Activated T-cell treated with anti-CD3 and anti-CD28 coated beads, Interleukin-2, amount 50 U/mL, for 4 hours (primary cell): ENCODE measurements around the gene EYS. TPM values are rescaled to one million over a fixed set of nuclear protein-coding genes. Genes with fewer than 3 reads are reported as not detected.

Experiments
- ATAC-seq, 2 donors: fragments of 200-7000 bp; cut with Tn5 transposase; one replicate each; pipeline ENCODE4 v1.10.0; 2021
- DNase-seq: peaks from one replicate; pipeline ENCODE4 v3.0.0-alpha.2; 2020
- H3K27me3 Mint-ChIP-seq: one replicate; pipeline ENCODE4 v1.8.0; 2021; ENCODE audit warnings: low read depth, mixed read lengths
- H3K36me3 Mint-ChIP-seq: one replicate; pipeline ENCODE4 v1.8.0; 2022; ENCODE audit warnings: mixed read lengths; ENCODE audit not compliant: insufficient read depth
- H3K4me1 Mint-ChIP-seq: one replicate; pipeline ENCODE4 v1.8.0; 2021; ENCODE audit warnings: low read depth, mixed read lengths
- H3K4me3 Mint-ChIP-seq: one replicate; pipeline ENCODE4 v1.8.0; 2021; ENCODE audit warnings: mild to moderate bottlenecking, moderate library complexity, mixed read lengths
- H3K9me3 Mint-ChIP-seq: one replicate; pipeline ENCODE4 v1.8.0; 2021; ENCODE audit warnings: mixed read lengths
- total RNA-seq, 3 donors: library from RNA; stranded (reverse); gene quantifications; one replicate each; pipeline ENCODE4 v1.2.1, GENCODE V29; 2021

EYS gene
- total RNA-seq, 3 donors from 2014 or later = not detected

- no peak for DNase-seq
- Mint-ChIP-seq H3K36me3 (no peaks in the 10 kb centered on the region), H3K9me3 (peaks cover 16% of the 10 kb centered on the region), H3K4me1 (no peaks in the 10 kb centered on the region), H3K27me3 (no peaks in the 10 kb centered on the region), H3K4me3 (no peak overlapping the region)
- ATAC-seq = no peak
These were observed 1469.0 kb downstream of the EYS start for GRCh38 chr6:64238071-64238470.

- H3K4me3 Mint-ChIP-seq = no peak overlapping the region
- no peak for ATAC-seq
- H3K4me1 Mint-ChIP-seq = no peaks in the 10 kb centered on the region
- H3K36me3 Mint-ChIP-seq = no peaks in the 10 kb centered on the region
- DNase-seq = no peak
- peaks cover 8% of the 10 kb centered on the region for H3K9me3 Mint-ChIP-seq
- no peaks in the 10 kb centered on the region for H3K27me3 Mint-ChIP-seq
These were observed 1473.3 kb downstream of the EYS start for GRCh38 chr6:64233746-64234145.

- H3K27me3 Mint-ChIP-seq = no peaks in the 10 kb centered on the region
- no peaks in the 10 kb centered on the region for H3K36me3 Mint-ChIP-seq
- DNase-seq (no peak), ATAC-seq (no peak)
- peaks cover 7% of the 10 kb centered on the region for H3K9me3 Mint-ChIP-seq
- no peak overlapping the region for H3K4me3 Mint-ChIP-seq
- H3K4me1 Mint-ChIP-seq = no peaks in the 10 kb centered on the region
These were observed 1475.1 kb downstream of the EYS start for GRCh38 chr6:64231928-64232327.

- DNase-seq (no peak), ATAC-seq (no peak)
- H3K36me3 Mint-ChIP-seq = no peaks in the 10 kb centered on the region
- no peaks in the 10 kb centered on the region for H3K27me3 Mint-ChIP-seq
- H3K4me3 Mint-ChIP-seq = no peak overlapping the region
- H3K4me1 Mint-ChIP-seq = no peaks in the 10 kb centered on the region
- peaks cover 4% of the 10 kb centered on the region for H3K9me3 Mint-ChIP-seq
These were observed 1476.5 kb downstream of the EYS start for GRCh38 chr6:64230530-64230929.

- Mint-ChIP-seq H3K27me3 (no peaks in the 10 kb centered on the region), H3K36me3 (no peaks in the 10 kb centered on the region), H3K9me3 (peaks cover 4% of the 10 kb centered on the region), H3K4me3 (no peak overlapping the region), H3K4me1 (no peaks in the 10 kb centered on the region)
- ATAC-seq (no peak), DNase-seq (no peak)
These were observed 1479.2 kb downstream of the EYS start for GRCh38 chr6:64227863-64228262.

- DNase-seq = no peak
- no peak overlapping the region for H3K4me3 Mint-ChIP-seq
- ATAC-seq = no peak
- no peaks in the 10 kb centered on the region for H3K36me3 Mint-ChIP-seq
- no peaks in the 10 kb centered on the region for H3K27me3 Mint-ChIP-seq
- peaks cover 4% of the 10 kb centered on the region for H3K9me3 Mint-ChIP-seq
- H3K4me1 Mint-ChIP-seq = no peaks in the 10 kb centered on the region
These were observed 1481.5 kb downstream of the EYS start for GRCh38 chr6:64225503-64225902.

GRCh38 chr6:64224819-64225218 is 1482.2 kb downstream of the EYS start:
- Mint-ChIP-seq H3K4me3 (no peak overlapping the region), H3K9me3 (peaks cover 4% of the 10 kb centered on the region), H3K36me3 (no peaks in the 10 kb centered on the region), H3K4me1 (no peaks in the 10 kb centered on the region), H3K27me3 (no peaks in the 10 kb centered on the region)
- DNase-seq (no peak), ATAC-seq (no peak)

GRCh38 chr6:64221776-64222175 is 1485.2 kb downstream of the EYS start:
- no peaks in the 10 kb centered on the region for H3K27me3 Mint-ChIP-seq
- H3K9me3 Mint-ChIP-seq = peaks cover 4% of the 10 kb centered on the region
- no peak overlapping the region for H3K4me3 Mint-ChIP-seq
- DNase-seq (no peak), ATAC-seq (no peak)
- H3K36me3 Mint-ChIP-seq = no peaks in the 10 kb centered on the region
- H3K4me1 Mint-ChIP-seq = no peaks in the 10 kb centered on the region

GRCh38 chr6:64220801-64221200 is 1486.2 kb downstream of the EYS start:
- H3K9me3 Mint-ChIP-seq = peaks cover 5% of the 10 kb centered on the region
- no peak for DNase-seq
- ATAC-seq = no peak
- no peak overlapping the region for H3K4me3 Mint-ChIP-seq
- no peaks in the 10 kb centered on the region for H3K27me3 Mint-ChIP-seq
- no peaks in the 10 kb centered on the region for H3K36me3 Mint-ChIP-seq
- H3K4me1 Mint-ChIP-seq = no peaks in the 10 kb centered on the region

GRCh38 chr6:64217721-64218620 is 1489.1 kb downstream of the EYS start:
- no peaks in the 10 kb centered on the region for H3K4me1 Mint-ChIP-seq
- DNase-seq (no peak), ATAC-seq (no peak)
- H3K4me3 Mint-ChIP-seq = no peak overlapping the region
- no peaks in the 10 kb centered on the region for H3K36me3 Mint-ChIP-seq
- no peaks in the 10 kb centered on the region for H3K27me3 Mint-ChIP-seq
- H3K9me3 Mint-ChIP-seq = peaks cover 6% of the 10 kb centered on the region

GRCh38 chr6:64214373-64214772 is 1492.7 kb downstream of the EYS start:
- Mint-ChIP-seq H3K27me3 (no peaks in the 10 kb centered on the region), H3K4me3 (no peak overlapping the region)
- ATAC-seq = no peak

GRCh38 chr6:64213697-64214096 is 1493.3 kb downstream of the EYS start:
- DNase-seq (no peak), ATAC-seq (no peak)
- Mint-ChIP-seq H3K27me3 (no peaks in the 10 kb centered on the region), H3K36me3 (no peaks in the 10 kb centered on the region), H3K9me3 (peaks cover 7% of the 10 kb centered on the region), H3K4me1 (no peaks in the 10 kb centered on the region), H3K4me3 (no peak overlapping the region)

More at GRCh38 chr6:64214373-64214772, 1492.7 kb downstream of the EYS start:
- no peak for DNase-seq
- Mint-ChIP-seq H3K4me1 (no peaks in the 10 kb centered on the region), H3K9me3 (peaks cover 11% of the 10 kb centered on the region), H3K36me3 (no peaks in the 10 kb centered on the region)

- ATAC-seq (no peak), DNase-seq (no peak)
- Mint-ChIP-seq H3K4me3 (no peak overlapping the region), H3K36me3 (no peaks in the 10 kb centered on the region), H3K9me3 (peaks cover 10% of the 10 kb centered on the region), H3K4me1 (no peaks in the 10 kb centered on the region), H3K27me3 (no peaks in the 10 kb centered on the region)
These were observed 1509.8 kb downstream of the EYS start for GRCh38 chr6:64197246-64197645.

- Mint-ChIP-seq H3K27me3 (no peaks in the 10 kb centered on the region), H3K4me1 (no peaks in the 10 kb centered on the region), H3K4me3 (no peak overlapping the region), H3K9me3 (peaks cover 12% of the 10 kb centered on the region), H3K36me3 (no peaks in the 10 kb centered on the region)
- DNase-seq (no peak), ATAC-seq (no peak)
These were observed 1520.4 kb downstream of the EYS start for GRCh38 chr6:64186592-64186991.

- no peaks in the 10 kb centered on the region for H3K27me3 Mint-ChIP-seq
These were observed 1521.4 kb downstream of the EYS start for GRCh38 chr6:64185621-64186020.

More at GRCh38 chr6:64185621-64186020, 1521.4 kb downstream of the EYS start:
- DNase-seq (no peak), ATAC-seq (no peak)
- no peaks in the 10 kb centered on the region for H3K36me3 Mint-ChIP-seq
- peaks cover 7% of the 10 kb centered on the region for H3K9me3 Mint-ChIP-seq
- no peak overlapping the region for H3K4me3 Mint-ChIP-seq
- no peaks in the 10 kb centered on the region for H3K4me1 Mint-ChIP-seq
